ENCODE measurements around the gene RBKS. TPM values are rescaled to one million over a fixed set of nuclear protein-coding genes. Genes with fewer than 3 reads are reported as not detected.

Gene RBKS
- total RNA-seq, 2 donors from 2014 or later, result 5.5 to 8.9 TPM

- H3K4me3 ChIP-seq, result no peak overlapping the region
- no peak overlapping the region for H3K9ac ChIP-seq (ENCODE audit: low read depth in 2 of 2, low read length in 2 of 2)
- no peak for DNase-seq
- H3K9me3 ChIP-seq, result no peaks in the 10 kb centered on the region
- H3K4me1 ChIP-seq, result peaks cover 5% of the 10 kb centered on the region
- no peak overlapping the region for H3K27ac ChIP-seq
- intact Hi-C loops (cut with DNase I), result no loop called here
- TF ChIP-seq CTCF (IDR thresholded peaks at IDR 0.05), result no peak
- no peaks in the 10 kb centered on the region for H3K27me3 ChIP-seq
- H3K36me3 ChIP-seq, result no peaks in the 10 kb centered on the region
Observed at GRCh38 chr2:27925766-27926472, 35.7 kb upstream of the RBKS start.

- Histone ChIP-seq H3K36me3 (no peaks in the 10 kb centered on the region), H3K27ac (no peak overlapping the region), H3K4me1 (peaks cover 9% of the 10 kb centered on the region), H3K27me3 (no peaks in the 10 kb centered on the region), H3K4me3 (no peak overlapping the region), H3K9ac (ENCODE audit: low read depth in 2 of 2, low read length in 2 of 2) (no peak overlapping the region), H3K9me3 (no peaks in the 10 kb centered on the region)
- TF ChIP-seq CTCF (IDR thresholded peaks at IDR 0.05), result no peak
- no peak for DNase-seq
- intact Hi-C loops (cut with DNase I), result no loop called here
Observed at GRCh38 chr2:27922842-27923241, 32.7 kb upstream of the RBKS start.

- TF ChIP-seq CTCF (IDR thresholded peaks at IDR 0.05), result no peak
- H3K9ac ChIP-seq (ENCODE audit: low read depth in 2 of 2, low read length in 2 of 2), result no peak overlapping the region
- no peaks in the 10 kb centered on the region for H3K36me3 ChIP-seq
- no peak for DNase-seq
- H3K9me3 ChIP-seq, result no peaks in the 10 kb centered on the region
- H3K27ac ChIP-seq, result no peak overlapping the region
- H3K27me3 ChIP-seq, result no peaks in the 10 kb centered on the region
- intact Hi-C loops (cut with DNase I), result no loop called here
- H3K4me1 ChIP-seq, result peaks cover 9% of the 10 kb centered on the region
- H3K4me3 ChIP-seq, result no peak overlapping the region
Observed at GRCh38 chr2:27921880-27922547, 31.8 kb upstream of the RBKS start.

- H3K4me1 ChIP-seq, result peaks cover 9% of the 10 kb centered on the region
- no peak overlapping the region for H3K4me3 ChIP-seq
- no peak overlapping the region for H3K9ac ChIP-seq (ENCODE audit: low read depth in 2 of 2, low read length in 2 of 2)
- intact Hi-C loops (cut with DNase I), result no loop called here
- no peak for TF ChIP-seq CTCF (IDR thresholded peaks at IDR 0.05)
- no peaks in the 10 kb centered on the region for H3K9me3 ChIP-seq
- no peaks in the 10 kb centered on the region for H3K27me3 ChIP-seq
- no peaks in the 10 kb centered on the region for H3K36me3 ChIP-seq
- H3K27ac ChIP-seq, result no peak overlapping the region
- no peak for DNase-seq
Observed at GRCh38 chr2:27921424-27921823, 31.2 kb upstream of the RBKS start.

- intact Hi-C loops (cut with DNase I), result no loop called here
- H3K9me3 ChIP-seq, result no peaks in the 10 kb centered on the region
- H3K4me1 ChIP-seq, result peaks cover 9% of the 10 kb centered on the region
- no peaks in the 10 kb centered on the region for H3K27me3 ChIP-seq
- no peak overlapping the region for H3K9ac ChIP-seq (ENCODE audit: low read depth in 2 of 2, low read length in 2 of 2)
- H3K4me3 ChIP-seq, result no peak overlapping the region
- DNase-seq, result no peak
- no peaks in the 10 kb centered on the region for H3K36me3 ChIP-seq
- TF ChIP-seq CTCF (IDR thresholded peaks at IDR 0.05), result no peak
- H3K27ac ChIP-seq, result no peak overlapping the region
Observed at GRCh38 chr2:27920148-27920885, 30.1 kb upstream of the RBKS start.

Measured in colonic mucosa (tissue), 4 donors.